Stimulated activated CD4-positive, alpha-beta T cell treated with anti-CD3 and anti-CD28 coated beads, Interleukin-1b, Interleukin-23, amount 100 ng/mL, for 1 hour (primary cell): Measurements from ENCODE around the gene SYN1.
A peak's percentile ranks its signal among the peaks of the same experiment; 100 is the strongest.

ENCODE experiments used
- DNase-seq, 2 donors: peaks; one replicate each; pipeline ENCODE4 v3.0.0-alpha.2; 2020; ENCODE audit warnings: low read depth in 2 of 2

Gene SYN1

GRCh38 chrX:47595716-47596251 is 23.9 kb downstream of the SYN1 start:
- no peak for DNase-seq

GRCh38 chrX:47593522-47593921 is 26.1 kb downstream of the SYN1 start:
- DNase-seq = no peak

- DNase-seq = no peak
Observed at GRCh38 chrX:47590984-47591383, 28.7 kb downstream of the SYN1 start.

- no peak for DNase-seq
Observed at GRCh38 chrX:47587906-47588735, 31.5 kb downstream of the SYN1 start.

GRCh38 chrX:47587091-47587891 is 32.4 kb downstream of the SYN1 start:
- no peak for DNase-seq

GRCh38 chrX:47586043-47586787 is 33.4 kb downstream of the SYN1 start:
- no peak for DNase-seq

- DNase-seq = no peak
Observed at GRCh38 chrX:47585273-47585672, 34.4 kb downstream of the SYN1 start.

- DNase-seq = no peak
Observed at GRCh38 chrX:47584714-47585113, 34.9 kb downstream of the SYN1 start.

- no peak for DNase-seq
Observed at GRCh38 chrX:47583240-47583861, 36.3 kb downstream of the SYN1 start.

- DNase-seq = peak; percentile 44 to 51
Observed at GRCh38 chrX:47581731-47582647, 37.7 kb downstream of the SYN1 start, which contains the start of gene TIMP1. Gene TIMP1, plus strand, starts transcription at chrX:47582436. Its CDS starts 980 bp downstream, at chrX:47583416.

GRCh38 chrX:47579537-47579936 is 40.1 kb downstream of the SYN1 start:
- no peak for DNase-seq

GRCh38 chrX:47578692-47579091 is 41.0 kb downstream of the SYN1 start:
- DNase-seq = no peak

- no peak for DNase-seq
Observed at GRCh38 chrX:47577901-47578300, 41.8 kb downstream of the SYN1 start.

- DNase-seq = no peak
Observed at GRCh38 chrX:47577424-47577823, 42.2 kb downstream of the SYN1 start.

GRCh38 chrX:47576021-47576898 is 43.4 kb downstream of the SYN1 start:
- no peak for DNase-seq

- DNase-seq = no peak
Observed at GRCh38 chrX:47574547-47575301, 44.9 kb downstream of the SYN1 start.

GRCh38 chrX:47574076-47574546 is 45.5 kb downstream of the SYN1 start:
- no peak for DNase-seq

GRCh38 chrX:47573341-47574075 is 46.1 kb downstream of the SYN1 start:
- DNase-seq = no peak
